GM12878 (cell line): ENCODE results near the gene IFNAR2. TPM values are rescaled to one million over a fixed set of nuclear protein-coding genes. Genes with fewer than 3 reads are reported as not detected.

Experiments used
- ATAC-seq: fragments of 200-7000 bp; cut with Tn5 transposase; 3 replicates; pipeline ENCODE4 v1.9.1; 2020; ENCODE audit warnings: mild to moderate bottlenecking, moderate library complexity
- BruUV-seq: library from RNA; stranded (reverse); fragments of 400-500 nt; replicated peaks from 2 replicates; lab custom pipeline; 2021; lab: Mats Ljungman, UMichigan
- CTCF ChIA-PET: fragments of 300-600 bp; sonication (Branson Sonifier 250); formaldehyde crosslinking; extraction: SDS; loops from one replicate; lab custom pipeline; 2021; ENCODE audit warnings: inconsistent platforms; lab: Yijun Ruan, JAX
- POLR2A ChIA-PET: fragments of 350-600 bp; formaldehyde crosslinking; extraction: SDS; loops from one replicate; lab custom pipeline; 2021; ENCODE audit warnings: inconsistent platforms; lab: Charles Lee
- RAD21 ChIA-PET: fragments of 300-600 bp; sonication (Branson Sonifier 250); formaldehyde crosslinking; loops from one replicate; lab custom pipeline; 2023; ENCODE audit warnings: antibody characterized with exemption; ENCODE audit not compliant: unreplicated experiment; lab: Charles Lee
- SMC1A ChIA-PET: fragments of 300-600 bp; sonication (Branson Sonifier 250); formaldehyde crosslinking; loops from one replicate; lab custom pipeline; 2023; ENCODE audit not compliant: unreplicated experiment, uncharacterized antibody; lab: Charles Lee
- DNase-seq: peaks from one replicate; pipeline ENCODE4 v3.0.0-alpha.2; 2011; ENCODE audit warnings: low read depth, low spot score
- FAIRE-seq: peaks from 3 replicates; lab custom pipeline; 2011; peaks lifted over from hg19 to GRCh38; lab: Jason Lieb, UNC
- H2AFZ ChIP-seq: 2 replicates; pipeline ENCODE4 v1.6.0; 2011; ENCODE audit warnings: low read depth, low read length, control low read depth; ENCODE audit not compliant: control insufficient read depth
- H3K27ac ChIP-seq: 2 replicates; pipeline ENCODE4 v1.5.1; 2011; ENCODE audit warnings: control low read depth; ENCODE audit not compliant: control insufficient read depth, insufficient read depth
- H3K27me3 ChIP-seq, 2 experiments: replicated peaks in 1 of 2; 2 replicates each; pipeline versions ENCODE4 v1.6.0 to v1.6.1; 2011; ENCODE audit warnings: low read length in 1 of 2; ENCODE audit not compliant: control insufficient read depth in 2 of 2, insufficient read depth in 2 of 2
- H3K36me3 ChIP-seq, 2 experiments: 2 replicates each; pipeline ENCODE4 v1.5.1; 2011; ENCODE audit warnings: low read length in 1 of 2; ENCODE audit not compliant: control insufficient read depth in 2 of 2, insufficient read depth in 2 of 2
- H3K4me1 ChIP-seq: 2 replicates; pipeline ENCODE4 v1.6.1; 2011; ENCODE audit warnings: mild to moderate bottlenecking, low read length, moderate library complexity, mixed read lengths; ENCODE audit not compliant: control insufficient read depth, insufficient read depth
- H3K4me2 ChIP-seq: 2 replicates; pipeline ENCODE4 v1.6.0; 2011; ENCODE audit warnings: control low read depth; ENCODE audit not compliant: control insufficient read depth, insufficient read depth
- H3K4me3 ChIP-seq: fragments of 200-600 bp; sonication (generic); 2 replicates; pipeline ENCODE4 v1.5.1; 2016
- H3K79me2 ChIP-seq: 2 replicates; pipeline ENCODE4 v1.6.0; 2011; ENCODE audit warnings: low read length; ENCODE audit not compliant: control insufficient read depth, insufficient read depth
- H3K9ac ChIP-seq: 2 replicates; pipeline ENCODE4 v1.8.0; 2011; ENCODE audit warnings: low read length, control low read depth, mixed read lengths; ENCODE audit not compliant: control insufficient read depth, insufficient read depth
- H3K9me3 ChIP-seq: replicated peaks from 3 replicates; pipeline ENCODE4 v1.5.1; 2011; ENCODE audit warnings: mild to moderate bottlenecking, low read length; ENCODE audit not compliant: control insufficient read depth, insufficient read depth
- H4K20me1 ChIP-seq: 2 replicates; pipeline ENCODE4 v1.6.0; 2011; ENCODE audit not compliant: control insufficient read depth, insufficient read depth
- ATF7 ChIP-seq: fragments of 450-650 bp; IDR thresholded peaks from 2 replicates; pipeline ENCODE4 v1.6.1; 2016; ENCODE audit warnings: low read depth, mild to moderate bottlenecking
- CBFB ChIP-seq: IDR thresholded peaks from 2 replicates; pipeline ENCODE4 v1.6.1; 2016; ENCODE audit warnings: antibody characterized with exemption, low read depth
- E4F1 ChIP-seq: fragments of 450-650 bp; IDR thresholded peaks from 2 replicates; pipeline ENCODE4 v1.6.1; 2018; ENCODE audit warnings: borderline replicate concordance, mild to moderate bottlenecking; ENCODE audit not compliant: partially characterized antibody
- HDGF ChIP-seq: fragments of 450-650 bp; IDR thresholded peaks from 2 replicates; pipeline ENCODE4 v1.6.1; 2016; ENCODE audit warnings: antibody characterized with exemption
- IKZF2 ChIP-seq, 2 experiments: fragments of 450-650 bp; IDR thresholded peaks; 2 replicates each; pipeline ENCODE4 v1.6.1; 2017; ENCODE audit warnings: mild to moderate bottlenecking in 2 of 2, moderate library complexity in 2 of 2
- IRF5 ChIP-seq: fragments of 450-650 bp; IDR thresholded peaks from 2 replicates; pipeline ENCODE4 v1.6.1; 2017; ENCODE audit warnings: borderline replicate concordance
- MLLT1 ChIP-seq: fragments of 450-650 bp; IDR thresholded peaks from 2 replicates; pipeline ENCODE4 v1.6.1; 2016; ENCODE audit warnings: mild to moderate bottlenecking
- MYC ChIP-seq: IDR thresholded peaks from 2 replicates; pipeline ENCODE4 v1.6.1; 2011; ENCODE audit warnings: mild to moderate bottlenecking, low read length, moderate library complexity, inconsistent platforms; ENCODE audit not compliant: insufficient read depth, insufficient replicate concordance, insufficient read length, severe bottlenecking
- NBN ChIP-seq: fragments of 450-650 bp; IDR thresholded peaks from 2 replicates; pipeline ENCODE4 v1.6.1; 2016
- NR2C2 ChIP-seq: IDR thresholded peaks from 2 replicates; pipeline ENCODE4 v1.6.1; 2011; ENCODE audit warnings: borderline replicate concordance, low read depth; ENCODE audit not compliant: control insufficient read depth, insufficient read length
- WGBS: methylation state at CpG from one replicate; pipeline ENCODE4 v1.1.6; 2016; ENCODE audit warnings: low lambda C conversion rate; ENCODE audit not compliant: insufficient replicate concordance, insufficient coverage; ENCODE audit errors: missing lambda C conversion rate; 5-methylcytosine and 5-hydroxymethylcytosine counted together
- in situ Hi-C: fragments of 300-500 bp; cut with MboI; formaldehyde crosslinking; loops from 9 replicates; pipeline ENCODE4 v1.14.3; 2018; ENCODE audit warnings: mixed read lengths
- intact Hi-C: fragments of 100-400 bp; cut with micrococcal nuclease; formaldehyde crosslinking; loops from one replicate; pipeline ENCODE4 v1.14.2; 2022; ENCODE audit not compliant: unreplicated experiment
- polyA plus RNA-seq, 11 experiments: library from polyadenylated mRNA; depleted of rRNA in 4 of 11; unstranded in 6 of 11; stranded (reverse) in 5 of 11; fragments of >200 nt; fragmentation: Nextera tagmentation in 4 of 11; fragmentation: Illumina TruSeq in 1 of 11; extraction: Ambion mirVana in 4 of 11; extraction: Trizol in 1 of 11; gene quantifications; 1 replicate in 1 of 11; 2 replicates in 10 of 11; pipeline versions ENCODE4 v1.2.1 to v1.2.3, GENCODE V29; 2011 to 2016; ENCODE audit warnings: inconsistent platforms in 2 of 11, missing spikeins in 2 of 11, low read depth in 1 of 11
- total RNA-seq, 4 experiments: library from RNA; depleted of rRNA in 3 of 4; stranded (reverse); fragments of >200 nt in 3 of 4; fragmentation: Illumina TruSeq in 1 of 4; extraction: Trizol in 1 of 4; gene quantifications; 2 replicates each; pipeline versions ENCODE4 v1.2.1 to v1.2.3, GENCODE V29; 2013 to 2021

IFNAR2 gene
- total and polyA plus RNA-seq, 10 of the 15 experiments (the other 5 are each of a cell fraction or from before 2014, with no cell fraction given): 8.5 to 99.7 (median 58.1) TPM

GRCh38 chr21:33202464-33203363 is 27.0 kb upstream of the IFNAR2 start:
- no peak for ATAC-seq

More at GRCh38 chr21:33202464-33203363, 27.0 kb upstream of the IFNAR2 start:
- CTCF ChIA-PET: interaction anchor here (0.8 to 10.7 kb wide), 16 partner anchors 11 to 403 kb away, joined by 3 to 319 read pairs (median 4); partner anchors contain the start of gene IL10RB
- H3K4me3 ChIP-seq: no peak overlapping the region
- peaks cover 26% of the 10 kb centered on the region for H3K4me1 ChIP-seq
- H3K9ac ChIP-seq: no peak overlapping the region
- H4K20me1 ChIP-seq: no peaks in the 10 kb centered on the region
- TF ChIP-seq IRF5 (peak; percentile 31; the same call in 1 of the 2 replicates), ATF7 (0 out of 2 replicates have a peak, but pooled peaks have one; percentile 22), NR2C2 (peak; percentile 30), HDGF (peak; percentile 96), NBN (peak; percentile 51), MLLT1 (0 out of 2 replicates have a peak, but pooled peaks have one; percentile 23), IKZF2 (IDR thresholded peaks at IDR 0.05) (peak in 1 of 2 experiments; percentile 3; a peak in 1 of 4 replicates), CBFB (no peak), E4F1 (peak; percentile 33), MYC (no peak)
- POLR2A ChIA-PET: interaction anchor here (1.1 to 3.2 kb wide), 6 partner anchors 36 to 239 kb away, joined by 3 to 40 read pairs (median 8); partner anchors contain the start of gene IFNAR1
- RAD21 ChIA-PET: interaction anchor here (0.8 to 4.2 kb wide), 18 partner anchors 17 to 404 kb away, joined by 3 to 50 read pairs (median 7); partner anchors contain the start of genes IFNAR1 and IFNAR2
- in situ Hi-C loops (loop anchor here (5.0 kb wide), 2 partner anchors 180 to 240 kb away; no protein-coding TSS in a partner anchor), intact Hi-C loops (no loop called here)
- no peak overlapping the region for H3K4me2 ChIP-seq
- 89% methylated on average over 16 of the region's 16 CpGs for WGBS
- FAIRE-seq (no peak), DNase-seq (no peak)
- no TSS peak for BruUV-seq
- no peak overlapping the region for H3K27ac ChIP-seq
- H3K9me3 ChIP-seq: peaks cover 6% of the 10 kb centered on the region; the same call in 1 of the 3 replicates
- SMC1A ChIA-PET: interaction anchor here (0.8 to 3.8 kb wide), 22 partner anchors 24 to 403 kb away, joined by 3 to 43 read pairs (median 7); partner anchors contain the start of genes IFNAR1, IFNAR2 and IL10RB
- H3K36me3 ChIP-seq: no peaks in the 10 kb centered on the region
- H3K27me3 ChIP-seq: no peaks in the 10 kb centered on the region
- no peaks in the 10 kb centered on the region for H3K79me2 ChIP-seq
- H2AFZ ChIP-seq: no peak overlapping the region
